Aorta (tissue), 5 donors: ENCODE data around the gene MMP11. TPM values are rescaled to one million over a fixed set of nuclear protein-coding genes. Genes with fewer than 3 reads are reported as not detected.
A peak's percentile ranks its signal among the peaks of the same experiment; 100 is the strongest.

ENCODE experiments used
- ATAC-seq: fragments of 200-7000 bp; cut with Tn5 transposase; one replicate; pipeline ENCODE4 v1.9.1; 2022; ENCODE audit warnings: moderate library complexity; ENCODE audit not compliant: low FRiP score
- DNase-seq, 2 donors: peaks; one replicate each; pipeline ENCODE4 v3.0.0-alpha.2; 2020
- H3K27ac ChIP-seq, 2 donors: one replicate each; pipeline ENCODE4 v1.5.1; 2013; ENCODE audit warnings: low read length in 2 of 2, mild to moderate bottlenecking in 2 of 2, moderate library complexity in 2 of 2, control low read depth in 1 of 2, inconsistent platforms in 1 of 2, low read depth in 1 of 2
- H3K27me3 ChIP-seq, 2 donors: one replicate each; pipeline ENCODE4 v1.6.1; 2013; ENCODE audit warnings: control low read depth in 1 of 2, low read length in 1 of 2, mild to moderate bottlenecking in 1 of 2, moderate library complexity in 1 of 2; ENCODE audit not compliant: insufficient read depth in 2 of 2, control insufficient read depth in 1 of 2
- H3K36me3 ChIP-seq, 2 donors: one replicate each; pipeline ENCODE4 v1.6.1; 2013; ENCODE audit warnings: control low read depth in 1 of 2, low read length in 1 of 2, mild to moderate bottlenecking in 1 of 2; ENCODE audit not compliant: insufficient read depth in 2 of 2, control insufficient read depth in 1 of 2
- H3K4me1 ChIP-seq, 2 donors: one replicate each; pipeline ENCODE4 v1.6.1; 2013; ENCODE audit warnings: low read length in 2 of 2, control low read depth in 1 of 2, mild to moderate bottlenecking in 1 of 2, moderate library complexity in 1 of 2; ENCODE audit not compliant: insufficient read depth in 2 of 2, control insufficient read depth in 1 of 2
- H3K4me3 ChIP-seq, 2 donors: one replicate each; pipeline ENCODE4 v1.5.1; 2013; ENCODE audit warnings: low read length in 2 of 2, control low read depth in 1 of 2, mild to moderate bottlenecking in 1 of 2
- H3K9me3 ChIP-seq: one replicate; pipeline ENCODE4 v1.6.1; 2013; ENCODE audit warnings: mild to moderate bottlenecking, low read length; ENCODE audit not compliant: control insufficient read depth
- WGBS, 2 donors: extraction: QIAGEN DNeasy Blood & Tissue Kit; methylation state at CpG; one replicate each; pipeline ENCODE4 v1.1.7; 2013; 5-methylcytosine and 5-hydroxymethylcytosine counted together
- intact Hi-C, 2 donors: fragments of 100-400 bp; cut with DNase I; formaldehyde crosslinking; loops; one replicate each; pipeline versions ENCODE4 v1.14.2 to v1.15.0; 2022
- polyA plus RNA-seq, 2 donors: library from polyadenylated mRNA; stranded (reverse); fragments of 200-250 nt; gene quantifications; one replicate each; pipeline ENCODE4 v1.2.3, GENCODE V29; 2013
- total RNA-seq, 2 donors: library from RNA; stranded (reverse); fragmentation: NEBNext Ultra II Directional; extraction: Animal tissue kit (Norgen Biotek cat#: 25700); gene quantifications; one replicate each; pipeline ENCODE4 v1.2.1, GENCODE V29; 2021
- donor health status: healthy with polysubstance abuse.
- donor health status: Bipolar disorder and iron deficiency.
- donor health status: DM: no; HTN: no; CAD: no.
- donor health status: DM: no; HTN: no; CAD: no.
- donor health status: DM: yes; HTN: yes; CAD: no.

Gene MMP11
- total and polyA plus RNA-seq, 4 donors = 1.3 to 5.1 (median 3.2) TPM

GRCh38 chr22:23781511-23782183 is 9.0 kb downstream of the MMP11 start:
- intact Hi-C loops = no loop called here
- H3K9me3 ChIP-seq = no peaks in the 10 kb centered on the region
- no peaks in the 10 kb centered on the region for H3K27me3 ChIP-seq
- H3K4me1 ChIP-seq = no peaks in the 10 kb centered on the region
- ATAC-seq (no peak), DNase-seq (no peak)
- H3K36me3 ChIP-seq = no peaks in the 10 kb centered on the region
- no peak overlapping the region for H3K4me3 ChIP-seq
- no peak overlapping the region for H3K27ac ChIP-seq
- WGBS, 2 donors = 87 to 89% methylated on average over 14 of the region's 14 CpGs

DNA sequence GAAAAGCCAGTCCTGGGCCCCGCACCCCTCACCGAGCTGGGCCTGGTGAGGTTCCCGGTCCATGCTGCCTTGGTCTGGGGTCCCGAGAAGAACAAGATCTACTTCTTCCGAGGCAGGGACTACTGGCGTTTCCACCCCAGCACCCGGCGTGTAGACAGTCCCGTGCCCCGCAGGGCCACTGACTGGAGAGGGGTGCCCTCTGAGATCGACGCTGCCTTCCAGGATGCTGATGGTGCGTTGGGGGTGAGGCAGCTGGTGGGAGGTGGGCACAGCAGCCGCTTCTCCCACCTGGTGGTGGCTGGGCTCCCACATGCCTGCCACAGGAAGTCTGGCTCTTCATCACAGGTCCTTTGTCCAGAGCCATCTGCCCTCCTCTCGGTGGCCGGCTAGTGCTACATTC is 9.6 kb downstream of the MMP11 start:
- no peak for ATAC-seq
- intact Hi-C loops = no loop called here
- H3K4me1 ChIP-seq = no peaks in the 10 kb centered on the region
- no peak overlapping the region for H3K4me3 ChIP-seq
- 96 to 98% methylated on average over 16 of the region's 16 CpGs for WGBS, 2 donors
- H3K27ac ChIP-seq = no peak overlapping the region
- H3K27me3 ChIP-seq = no peaks in the 10 kb centered on the region
- H3K9me3 ChIP-seq = no peaks in the 10 kb centered on the region
- H3K36me3 ChIP-seq = no peaks in the 10 kb centered on the region
- DNase-seq = no peak

DNA sequence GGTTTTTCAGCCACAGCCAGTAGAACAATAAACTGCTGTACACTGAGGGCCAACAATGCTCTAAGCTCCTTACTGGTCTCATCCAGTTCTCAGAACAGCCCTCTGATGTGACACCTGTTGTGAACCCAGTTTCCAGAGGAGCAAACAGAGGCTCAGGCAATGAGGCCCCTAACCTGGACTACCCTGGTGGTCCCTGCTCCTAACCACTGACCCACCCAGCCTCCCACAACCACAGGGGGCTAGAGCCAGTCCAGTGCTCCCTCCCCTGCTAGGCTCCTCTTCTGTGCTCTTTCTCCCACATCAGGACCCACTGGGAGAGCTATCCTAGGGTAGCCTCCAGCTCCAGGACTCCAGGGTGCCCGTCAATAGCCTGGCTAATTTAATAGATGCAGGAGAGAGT is 10.1 kb downstream of the MMP11 start:
- H3K4me1 ChIP-seq = no peaks in the 10 kb centered on the region
- ATAC-seq (no peak), DNase-seq (no peak)
- no peak overlapping the region for H3K27ac ChIP-seq
- 95 to 100% methylated on average over 1 of the region's 1 CpG for WGBS, 2 donors
- H3K4me3 ChIP-seq = no peak overlapping the region
- no peaks in the 10 kb centered on the region for H3K36me3 ChIP-seq
- no peaks in the 10 kb centered on the region for H3K9me3 ChIP-seq
- H3K27me3 ChIP-seq = no peaks in the 10 kb centered on the region
- intact Hi-C loops = no loop called here

DNA sequence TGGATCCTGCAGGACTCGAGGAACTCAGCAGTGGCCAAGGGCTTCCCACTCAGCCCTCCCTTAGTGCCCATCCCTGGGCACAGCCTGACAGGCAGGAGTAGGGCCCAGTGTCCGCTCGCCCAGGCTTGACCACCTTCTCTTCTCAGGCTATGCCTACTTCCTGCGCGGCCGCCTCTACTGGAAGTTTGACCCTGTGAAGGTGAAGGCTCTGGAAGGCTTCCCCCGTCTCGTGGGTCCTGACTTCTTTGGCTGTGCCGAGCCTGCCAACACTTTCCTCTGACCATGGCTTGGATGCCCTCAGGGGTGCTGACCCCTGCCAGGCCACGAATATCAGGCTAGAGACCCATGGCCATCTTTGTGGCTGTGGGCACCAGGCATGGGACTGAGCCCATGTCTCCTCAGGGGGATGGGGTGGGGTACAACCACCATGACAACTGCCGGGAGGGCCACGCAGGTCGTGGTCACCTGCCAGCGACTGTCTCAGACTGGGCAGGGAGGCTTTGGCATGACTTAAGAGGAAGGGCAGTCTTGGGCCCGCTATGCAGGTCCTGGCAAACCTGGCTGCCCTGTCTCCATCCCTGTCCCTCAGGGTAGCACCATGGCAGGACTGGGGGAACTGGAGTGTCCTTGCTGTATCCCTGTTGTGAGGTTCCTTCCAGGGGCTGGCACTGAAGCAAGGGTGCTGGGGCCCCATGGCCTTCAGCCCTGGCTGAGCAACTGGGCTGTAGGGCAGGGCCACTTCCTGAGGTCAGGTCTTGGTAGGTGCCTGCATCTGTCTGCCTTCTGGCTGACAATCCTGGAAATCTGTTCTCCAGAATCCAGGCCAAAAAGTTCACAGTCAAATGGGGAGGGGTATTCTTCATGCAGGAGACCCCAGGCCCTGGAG is 10.9 kb downstream of the MMP11 start:
- WGBS, 2 donors = 85 to 91% methylated on average over 15 of the region's 15 CpGs
- no peaks in the 10 kb centered on the region for H3K4me1 ChIP-seq
- DNase-seq (no peak), ATAC-seq (no peak)
- H3K36me3 ChIP-seq = no peaks in the 10 kb centered on the region
- H3K27me3 ChIP-seq = no peaks in the 10 kb centered on the region
- intact Hi-C loops = no loop called here
- H3K27ac ChIP-seq = no peak overlapping the region
- no peaks in the 10 kb centered on the region for H3K9me3 ChIP-seq
- H3K4me3 ChIP-seq = no peak overlapping the region

DNA sequence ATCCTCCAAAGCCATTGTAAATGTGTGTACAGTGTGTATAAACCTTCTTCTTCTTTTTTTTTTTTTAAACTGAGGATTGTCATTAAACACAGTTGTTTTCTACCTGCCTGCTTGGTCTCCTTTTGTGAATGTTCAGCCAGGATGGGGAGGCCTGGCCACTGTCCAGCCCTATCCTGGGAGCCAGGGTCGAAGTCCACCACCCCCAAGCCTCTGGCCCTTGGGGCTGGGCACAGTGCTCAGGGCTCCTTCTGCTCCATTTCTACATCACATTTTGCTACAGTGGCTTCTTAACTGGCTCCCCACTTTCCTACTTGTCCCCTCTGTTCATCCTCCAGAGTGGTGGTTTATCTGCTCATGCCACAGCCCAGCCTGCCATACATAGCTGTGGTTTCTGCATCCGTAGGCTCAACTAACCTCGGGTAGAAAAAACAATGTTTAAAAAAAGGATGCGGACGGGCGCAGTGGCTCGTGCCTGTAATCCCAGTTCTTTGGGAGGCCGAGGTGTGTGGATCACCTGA is 11.6 kb downstream of the MMP11 start:
- Histone ChIP-seq H3K27me3 (no peaks in the 10 kb centered on the region), H3K36me3 (no peaks in the 10 kb centered on the region), H3K9me3 (no peaks in the 10 kb centered on the region), H3K4me3 (no peak overlapping the region), H3K27ac (no peak overlapping the region), H3K4me1 (no peaks in the 10 kb centered on the region)
- ATAC-seq (no peak), DNase-seq (no peak)
- WGBS, 2 donors = 82 to 87% methylated on average over 8 of the region's 8 CpGs
- intact Hi-C loops = no loop called here

DNA sequence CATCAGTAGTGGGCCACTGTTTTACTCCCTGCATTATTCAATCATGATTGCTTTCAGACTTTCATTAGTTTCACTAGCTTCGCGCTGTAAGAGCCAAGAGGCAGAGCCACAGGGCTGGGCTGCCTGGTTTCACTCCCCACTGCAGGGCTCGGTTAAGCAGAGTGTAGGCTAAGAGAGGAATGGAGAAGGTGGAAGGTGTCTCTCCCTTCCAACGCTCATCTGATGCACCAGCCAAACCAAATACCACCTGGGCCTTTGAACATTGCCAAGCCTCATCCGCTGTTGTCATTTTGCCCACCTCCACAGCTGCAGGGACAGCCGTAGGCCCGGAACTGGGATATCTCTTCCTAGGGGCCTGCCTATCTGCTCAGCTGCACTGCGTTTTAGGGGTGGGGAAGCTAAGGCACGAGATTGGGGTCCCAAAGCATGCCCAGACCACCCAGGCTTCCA is 13.6 kb downstream of the MMP11 start:
- Histone ChIP-seq H3K27ac (peak overlapping the region in 1 of 2 donors; percentile 68), H3K4me1 (no peaks in the 10 kb centered on the region), H3K27me3 (no peaks in the 10 kb centered on the region), H3K9me3 (no peaks in the 10 kb centered on the region), H3K4me3 (no peak overlapping the region), H3K36me3 (no peaks in the 10 kb centered on the region)
- WGBS, 2 donors = 9 to 13% methylated on average over 9 of the region's 9 CpGs
- intact Hi-C loops = loop anchor here in 1 of 2 donors (1.0 to 2.0 kb wide), 3 partner anchors 17 to 53 kb away; partner anchors contain the start of gene DERL3
- DNase-seq = no peak
- ATAC-seq = peak; percentile 16

- Histone ChIP-seq H3K36me3 (no peaks in the 10 kb centered on the region), H3K4me3 (peak within 1 kb of the TSS; percentile 64 to 82), H3K27me3 (no peaks in the 10 kb centered on the region), H3K9me3 (no peaks in the 10 kb centered on the region), H3K27ac (peak within 1 kb of the TSS; percentile 47 to 87), H3K4me1 (no peaks in the 10 kb centered on the region)
- DNase-seq (peak; percentile 95 to 97), ATAC-seq (peak; percentile 95)
- WGBS, 2 donors = 0% methylated on average over 76 to 97 of the region's 97 CpGs
- intact Hi-C loops = loop anchor here in 1 of 2 donors (1.0 to 2.0 kb wide), 3 partner anchors 18 to 52 kb away; partner anchors contain the start of gene DERL3
Observed at GRCh38 chr22:23786752-23787599, 14.3 kb downstream of the MMP11 start, which contains the start of gene SMARCB1. SMARCB1 (plus strand) TSS chr22:23786966; CDS start chr22:23787170, 204 bp downstream.

DNA sequence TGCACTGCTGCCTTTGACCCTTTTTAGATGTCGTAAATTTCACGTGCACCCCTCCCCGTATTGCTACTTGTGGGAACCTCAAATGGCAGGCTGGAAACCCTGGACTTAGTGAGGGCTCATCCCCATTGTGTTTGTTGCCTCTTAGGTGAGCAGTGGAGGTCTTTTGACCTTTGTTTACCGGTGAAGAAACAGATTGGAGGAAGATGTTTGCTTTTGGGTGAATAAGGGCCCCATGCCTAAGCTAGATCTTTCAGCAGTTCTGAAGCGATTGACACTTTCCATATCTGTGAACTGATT is 14.9 kb downstream of the MMP11 start:
- ATAC-seq (no peak), DNase-seq (no peak)
- Histone ChIP-seq H3K27ac (no peak overlapping the region), H3K9me3 (no peaks in the 10 kb centered on the region), H3K36me3 (no peaks in the 10 kb centered on the region), H3K4me1 (no peaks in the 10 kb centered on the region), H3K27me3 (no peaks in the 10 kb centered on the region), H3K4me3 (peak overlapping the region; percentile 64 to 82)
- intact Hi-C loops = loop anchor here in 1 of 2 donors (2.0 kb wide), 2 partner anchors 19 to 51 kb away; partner anchors contain the start of gene DERL3
- 0 to 1% methylated on average over 5 of the region's 5 CpGs for WGBS, 2 donors
